Cardiac muscle cell (in vitro differentiated cells and primary cell): Measurements from ENCODE around the gene ARID5B. TPM values are rescaled to one million over a fixed set of nuclear protein-coding genes. Genes with fewer than 3 reads are reported as not detected.

Source experiments
- DNase-seq, 2 donors: peaks; one replicate each; pipeline versions ENCODE4 v3.0.0 to v3.0.0-alpha.2; 2010 to 2017; ENCODE audit warnings: low read depth in 1 of 2, low spot score in 1 of 2
- H3K27ac ChIP-seq: fragments of 200-600 bp; sonication (generic); 2 replicates; pipeline ENCODE4 v1.5.1; 2016
- H3K27me3 ChIP-seq: fragments of 200-600 bp; sonication (generic); 2 replicates; pipeline ENCODE4 v1.6.0; 2016; ENCODE audit warnings: control low read depth
- H3K36me3 ChIP-seq: fragments of 200-600 bp; sonication (generic); 2 replicates; pipeline ENCODE4 v1.5.1; 2016; ENCODE audit warnings: control low read depth
- H3K4me1 ChIP-seq: fragments of 200-600 bp; sonication (generic); 2 replicates; pipeline ENCODE4 v1.8.1; 2017; ENCODE audit warnings: low read depth, mild to moderate bottlenecking, mixed run types
- H3K4me3 ChIP-seq: fragments of 200-600 bp; sonication (generic); 2 replicates; pipeline ENCODE4 v1.5.1; 2016; ENCODE audit warnings: mild to moderate bottlenecking
- H3K9me3 ChIP-seq: fragments of 200-600 bp; sonication (generic); 2 replicates; pipeline ENCODE4 v1.5.1; 2017; ENCODE audit warnings: low read depth, mild to moderate bottlenecking, control low read depth
- polyA plus RNA-seq: library from polyadenylated mRNA; unstranded; fragments of >200 nt; fragmentation: Nextera tagmentation; extraction: Ambion mirVana; gene quantifications from 2 replicates; pipeline ENCODE4 v1.2.1, GENCODE V29; 2016
- total RNA-seq: library from RNA; depleted of rRNA; stranded (reverse); fragments of >200 nt; gene quantifications from 2 replicates; pipeline ENCODE4 v1.2.3, GENCODE V29; 2016
- TF ChIP-seq, protein P1 (sequence below): IDR thresholded peaks from 2 replicates; pipeline ENCODE4 v1.5.1; 2012; ENCODE audit warnings: low read depth, mild to moderate bottlenecking, low read length

ARID5B gene
- total and polyA plus RNA-seq, 2 experiments from 2014 or later: 4.9 to 7.8 TPM

DNA sequence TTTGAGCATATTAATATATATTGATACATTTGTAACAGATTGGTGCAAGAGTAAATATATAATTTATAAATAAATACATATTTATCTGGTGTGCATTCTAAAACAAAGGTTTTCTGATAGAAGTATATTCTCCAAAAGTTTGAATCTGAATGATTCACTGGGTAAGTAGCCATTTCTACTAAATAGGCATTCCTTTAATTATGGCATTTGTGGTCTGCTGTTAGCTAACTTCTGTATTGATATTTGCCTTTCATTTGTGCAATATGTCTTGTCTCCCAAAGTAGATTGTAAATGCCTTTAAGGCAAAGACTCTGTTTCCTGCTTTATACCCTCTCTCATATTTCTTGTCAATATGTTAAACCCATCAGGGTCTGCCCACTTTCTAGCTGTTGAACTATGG lies 11.1 kb upstream of the ARID5B start:
- H3K4me3 ChIP-seq: no peak overlapping the region
- TF ChIP-seq, protein P1, sequence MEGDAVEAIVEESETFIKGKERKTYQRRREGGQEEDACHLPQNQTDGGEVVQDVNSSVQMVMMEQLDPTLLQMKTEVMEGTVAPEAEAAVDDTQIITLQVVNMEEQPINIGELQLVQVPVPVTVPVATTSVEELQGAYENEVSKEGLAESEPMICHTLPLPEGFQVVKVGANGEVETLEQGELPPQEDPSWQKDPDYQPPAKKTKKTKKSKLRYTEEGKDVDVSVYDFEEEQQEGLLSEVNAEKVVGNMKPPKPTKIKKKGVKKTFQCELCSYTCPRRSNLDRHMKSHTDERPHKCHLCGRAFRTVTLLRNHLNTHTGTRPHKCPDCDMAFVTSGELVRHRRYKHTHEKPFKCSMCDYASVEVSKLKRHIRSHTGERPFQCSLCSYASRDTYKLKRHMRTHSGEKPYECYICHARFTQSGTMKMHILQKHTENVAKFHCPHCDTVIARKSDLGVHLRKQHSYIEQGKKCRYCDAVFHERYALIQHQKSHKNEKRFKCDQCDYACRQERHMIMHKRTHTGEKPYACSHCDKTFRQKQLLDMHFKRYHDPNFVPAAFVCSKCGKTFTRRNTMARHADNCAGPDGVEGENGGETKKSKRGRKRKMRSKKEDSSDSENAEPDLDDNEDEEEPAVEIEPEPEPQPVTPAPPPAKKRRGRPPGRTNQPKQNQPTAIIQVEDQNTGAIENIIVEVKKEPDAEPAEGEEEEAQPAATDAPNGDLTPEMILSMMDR: no peak
- H3K27me3 ChIP-seq: no peaks in the 10 kb centered on the region
- H3K9me3 ChIP-seq: no peaks in the 10 kb centered on the region
- no peaks in the 10 kb centered on the region for H3K4me1 ChIP-seq
- DNase-seq: no peak
- H3K27ac ChIP-seq: no peak overlapping the region
- H3K36me3 ChIP-seq: no peaks in the 10 kb centered on the region

DNA sequence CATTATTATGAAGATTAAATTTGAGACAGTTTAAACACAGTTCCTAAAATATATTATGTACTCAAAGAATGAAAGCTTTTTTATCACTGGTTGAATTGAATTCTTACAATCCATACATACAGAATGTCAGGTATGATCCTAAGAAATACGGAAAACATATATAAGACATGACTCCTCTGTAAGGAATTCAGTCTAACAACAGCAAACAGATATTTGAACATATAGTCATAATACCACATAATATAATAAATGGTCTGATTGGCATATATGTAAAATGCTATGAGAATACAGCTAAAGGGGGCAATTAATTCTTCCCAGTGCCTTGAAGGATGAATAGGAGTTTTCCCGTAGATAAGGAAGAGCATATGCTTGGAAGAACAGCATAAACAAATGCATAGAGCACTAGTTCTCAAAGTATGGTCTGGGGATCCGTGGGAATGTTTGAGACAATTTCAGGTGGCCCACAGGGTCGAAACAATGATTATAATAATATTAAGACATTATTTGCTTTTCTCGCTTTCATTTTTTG lies 10.6 kb upstream of the ARID5B start:
- Histone ChIP-seq H3K27ac (no peak overlapping the region), H3K4me3 (no peak overlapping the region), H3K4me1 (no peaks in the 10 kb centered on the region), H3K27me3 (no peaks in the 10 kb centered on the region), H3K36me3 (no peaks in the 10 kb centered on the region), H3K9me3 (no peaks in the 10 kb centered on the region)
- TF ChIP-seq, protein P1: no peak
- no peak for DNase-seq

GRCh38 chr10:61891906-61892585 lies 9.5 kb upstream of the ARID5B start:
- TF ChIP-seq, protein P1: no peak
- Histone ChIP-seq H3K27ac (no peak overlapping the region), H3K4me1 (no peaks in the 10 kb centered on the region)

GRCh38 chr10:61892961-61893360 lies 8.5 kb upstream of the ARID5B start:
- Histone ChIP-seq H3K4me1 (peaks cover 3% of the 10 kb centered on the region), H3K36me3 (no peaks in the 10 kb centered on the region), H3K9me3 (no peaks in the 10 kb centered on the region), H3K27me3 (peaks cover 2% of the 10 kb centered on the region), H3K4me3 (no peak overlapping the region), H3K27ac (no peak overlapping the region)
- TF ChIP-seq, protein P1: no peak
- no peak for DNase-seq

More at GRCh38 chr10:61891906-61892585, 9.5 kb upstream of the ARID5B start:
- Histone ChIP-seq H3K27me3 (no peaks in the 10 kb centered on the region), H3K4me3 (no peak overlapping the region), H3K9me3 (no peaks in the 10 kb centered on the region), H3K36me3 (no peaks in the 10 kb centered on the region)
- no peak for DNase-seq

DNA sequence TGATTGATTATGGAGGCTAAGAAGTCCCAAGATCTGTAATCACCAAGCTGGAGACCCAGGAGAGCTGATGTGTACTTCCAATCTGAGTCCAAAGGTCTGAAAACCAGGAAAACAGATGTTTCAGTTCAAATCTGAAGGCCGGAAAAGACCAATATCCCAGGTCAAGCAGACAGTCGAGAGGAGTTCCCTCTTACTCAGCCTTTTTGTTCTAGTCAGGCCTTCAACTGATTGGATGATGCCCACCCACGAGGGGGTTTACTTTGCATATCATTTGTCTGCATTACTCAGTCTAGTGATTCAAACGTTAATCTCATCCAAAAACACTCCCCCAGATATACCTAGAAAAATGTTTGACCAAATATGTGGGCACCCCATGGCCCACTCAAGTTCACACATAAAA lies 7.4 kb upstream of the ARID5B start:
- no peaks in the 10 kb centered on the region for H3K9me3 ChIP-seq
- no peak overlapping the region for H3K27ac ChIP-seq
- H3K27me3 ChIP-seq: peaks cover 14% of the 10 kb centered on the region
- peaks cover 3% of the 10 kb centered on the region for H3K4me1 ChIP-seq
- no peak for DNase-seq
- TF ChIP-seq, protein P1: no peak
- H3K36me3 ChIP-seq: no peaks in the 10 kb centered on the region
- no peak overlapping the region for H3K4me3 ChIP-seq
